ENCODE results near the gene NUDCD3. TPM values are rescaled to one million over a fixed set of nuclear protein-coding genes. Genes with fewer than 3 reads are reported as not detected.

The NUDCD3 gene
- total RNA-seq, 6 experiments from 2014 or later, result 24.4 to 47.1 (median 42.5) TPM

GRCh38 chr7:44438816-44439215 lies 51.6 kb downstream of the NUDCD3 start:
- DNase-seq (no peak), ATAC-seq (no peak)
- Histone ChIP-seq H3K4me3 (no peak overlapping the region), H3K36me3 (no peaks in the 10 kb centered on the region), H3K4me1 (no peaks in the 10 kb centered on the region), H3K27ac (no peak overlapping the region), H3K9me3 (no peaks in the 10 kb centered on the region), H3K27me3 (no peaks in the 10 kb centered on the region)
- intact Hi-C loops (cut with DNase I), result no loop called here
- WGBS (ENCODE audit: insufficient coverage, low coverage, low lambda C conversion rate, missing lambda C conversion rate), result 97% methylated on average over 4 of the region's 4 CpGs
- TF ChIP-seq, protein P1, sequence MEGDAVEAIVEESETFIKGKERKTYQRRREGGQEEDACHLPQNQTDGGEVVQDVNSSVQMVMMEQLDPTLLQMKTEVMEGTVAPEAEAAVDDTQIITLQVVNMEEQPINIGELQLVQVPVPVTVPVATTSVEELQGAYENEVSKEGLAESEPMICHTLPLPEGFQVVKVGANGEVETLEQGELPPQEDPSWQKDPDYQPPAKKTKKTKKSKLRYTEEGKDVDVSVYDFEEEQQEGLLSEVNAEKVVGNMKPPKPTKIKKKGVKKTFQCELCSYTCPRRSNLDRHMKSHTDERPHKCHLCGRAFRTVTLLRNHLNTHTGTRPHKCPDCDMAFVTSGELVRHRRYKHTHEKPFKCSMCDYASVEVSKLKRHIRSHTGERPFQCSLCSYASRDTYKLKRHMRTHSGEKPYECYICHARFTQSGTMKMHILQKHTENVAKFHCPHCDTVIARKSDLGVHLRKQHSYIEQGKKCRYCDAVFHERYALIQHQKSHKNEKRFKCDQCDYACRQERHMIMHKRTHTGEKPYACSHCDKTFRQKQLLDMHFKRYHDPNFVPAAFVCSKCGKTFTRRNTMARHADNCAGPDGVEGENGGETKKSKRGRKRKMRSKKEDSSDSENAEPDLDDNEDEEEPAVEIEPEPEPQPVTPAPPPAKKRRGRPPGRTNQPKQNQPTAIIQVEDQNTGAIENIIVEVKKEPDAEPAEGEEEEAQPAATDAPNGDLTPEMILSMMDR (IDR thresholded peaks at IDR 0.05), result no peak
- no peak for TF ChIP-seq POLR2A (IDR thresholded peaks at IDR 0.05)

DNA sequence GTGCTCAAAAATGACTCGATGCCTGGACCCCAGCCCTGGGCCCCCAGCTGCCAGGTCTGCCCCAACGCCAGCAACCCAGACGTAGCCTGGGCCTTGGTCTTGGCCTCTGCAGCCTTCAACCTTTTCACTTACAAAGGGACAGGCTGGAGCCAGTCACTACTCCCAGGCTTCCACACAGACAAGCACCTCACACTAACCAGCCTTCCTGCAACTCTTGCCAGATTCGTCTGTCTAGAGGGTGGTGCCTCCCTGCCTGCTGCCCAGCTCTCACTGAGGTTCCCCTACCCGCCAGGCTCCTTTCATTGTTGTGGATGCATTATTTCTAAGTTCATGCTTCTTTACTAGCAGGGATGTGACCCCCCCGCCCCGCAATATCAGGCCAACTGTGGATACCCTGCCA lies 56.3 kb downstream of the NUDCD3 start:
- ATAC-seq, result no peak

DNA sequence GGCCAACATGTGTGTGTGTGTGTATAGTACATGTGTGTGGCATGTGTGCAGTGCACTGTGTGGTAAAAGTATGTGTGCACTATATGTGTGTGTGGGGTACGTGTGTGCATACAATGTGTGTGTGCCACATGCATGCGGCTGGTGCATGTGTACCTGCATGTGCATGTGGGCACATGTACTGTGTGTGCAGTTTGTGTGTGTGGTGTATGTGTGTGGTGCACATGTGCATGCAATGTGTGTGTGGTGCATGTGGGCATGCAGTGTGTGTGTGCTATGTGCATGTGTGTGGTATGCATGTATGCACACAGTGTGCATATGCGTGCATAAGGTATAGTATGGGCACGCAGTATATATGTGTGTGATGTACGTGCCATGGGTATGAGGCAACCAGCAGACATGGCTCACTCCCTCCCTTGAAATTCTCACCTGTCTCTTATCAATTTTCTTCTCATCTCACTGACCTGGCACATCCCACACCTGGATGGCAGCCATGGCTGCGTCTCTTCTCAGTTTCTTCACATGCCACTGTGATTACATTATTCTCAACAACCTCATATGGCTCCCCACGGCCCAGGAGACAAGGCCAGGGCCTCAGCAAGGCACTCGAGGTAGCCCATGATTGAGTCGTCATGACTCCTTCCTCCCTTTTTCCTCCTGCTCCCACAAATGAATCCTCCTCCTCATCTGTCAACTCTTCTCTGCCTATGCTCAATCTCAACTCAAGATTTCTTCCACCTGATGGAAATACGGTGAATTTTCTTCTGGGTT lies 57.0 kb downstream of the NUDCD3 start:
- Histone ChIP-seq H3K36me3 (no peaks in the 10 kb centered on the region), H3K4me3 (no peak overlapping the region), H3K27ac (no peak overlapping the region), H3K27me3 (no peaks in the 10 kb centered on the region), H3K4me1 (no peaks in the 10 kb centered on the region), H3K9me3 (no peaks in the 10 kb centered on the region)
- TF ChIP-seq, protein P1 (IDR thresholded peaks at IDR 0.05), result no peak
- TF ChIP-seq POLR2A (IDR thresholded peaks at IDR 0.05), result no peak
- no peak for DNase-seq
- WGBS (ENCODE audit: insufficient coverage, low coverage, low lambda C conversion rate, missing lambda C conversion rate), result 90% methylated on average over 6 of the region's 10 CpGs
- ATAC-seq, result no peak
- intact Hi-C loops (cut with DNase I), result no loop called here

More for the DNA sequence above, 56.3 kb downstream of the NUDCD3 start:
- Histone ChIP-seq H3K9me3 (no peaks in the 10 kb centered on the region), H3K27ac (no peak overlapping the region), H3K36me3 (no peaks in the 10 kb centered on the region), H3K4me3 (no peak overlapping the region), H3K4me1 (no peaks in the 10 kb centered on the region), H3K27me3 (no peaks in the 10 kb centered on the region)
- TF ChIP-seq, protein P1 (IDR thresholded peaks at IDR 0.05), result no peak
- no peak for TF ChIP-seq POLR2A (IDR thresholded peaks at IDR 0.05)
- 75% methylated on average over 3 of the region's 7 CpGs for WGBS (ENCODE audit: insufficient coverage, low coverage, low lambda C conversion rate, missing lambda C conversion rate)
- intact Hi-C loops (cut with DNase I), result no loop called here
- no peak for DNase-seq

- TF ChIP-seq, protein P1 (IDR thresholded peaks at IDR 0.05), result no peak
- TF ChIP-seq POLR2A (IDR thresholded peaks at IDR 0.05), result no peak
- ATAC-seq (no peak), DNase-seq (no peak)
- H3K9me3 ChIP-seq, result no peaks in the 10 kb centered on the region
- WGBS (ENCODE audit: insufficient coverage, low coverage, low lambda C conversion rate, missing lambda C conversion rate), result 95% methylated on average over 3 of the region's 6 CpGs
- intact Hi-C loops (cut with DNase I), result no loop called here
- no peaks in the 10 kb centered on the region for H3K27me3 ChIP-seq
- H3K4me3 ChIP-seq, result no peak overlapping the region
- peaks cover 0 to 1% (median 0%) of the 10 kb centered on the region in 4 donors for H3K36me3 ChIP-seq
- no peak overlapping the region for H3K27ac ChIP-seq
- H3K4me1 ChIP-seq, result no peaks in the 10 kb centered on the region
These were observed 58.0 kb downstream of the NUDCD3 start for GRCh38 chr7:44432381-44432977.
